Smooth muscle cell of the pulmonary artery (primary cell): Measurements from ENCODE around the gene SPSB4. TPM values are rescaled to one million over a fixed set of nuclear protein-coding genes. Genes with fewer than 3 reads are reported as not detected.

ENCODE experiments used
- total RNA-seq: library from RNA; depleted of rRNA; stranded (reverse); fragments of >200 nt; gene quantifications from 2 replicates; pipeline ENCODE4 v1.2.3, GENCODE V29; 2014

SPSB4 gene
- total RNA-seq: not detected in 2 replicates

DNA sequence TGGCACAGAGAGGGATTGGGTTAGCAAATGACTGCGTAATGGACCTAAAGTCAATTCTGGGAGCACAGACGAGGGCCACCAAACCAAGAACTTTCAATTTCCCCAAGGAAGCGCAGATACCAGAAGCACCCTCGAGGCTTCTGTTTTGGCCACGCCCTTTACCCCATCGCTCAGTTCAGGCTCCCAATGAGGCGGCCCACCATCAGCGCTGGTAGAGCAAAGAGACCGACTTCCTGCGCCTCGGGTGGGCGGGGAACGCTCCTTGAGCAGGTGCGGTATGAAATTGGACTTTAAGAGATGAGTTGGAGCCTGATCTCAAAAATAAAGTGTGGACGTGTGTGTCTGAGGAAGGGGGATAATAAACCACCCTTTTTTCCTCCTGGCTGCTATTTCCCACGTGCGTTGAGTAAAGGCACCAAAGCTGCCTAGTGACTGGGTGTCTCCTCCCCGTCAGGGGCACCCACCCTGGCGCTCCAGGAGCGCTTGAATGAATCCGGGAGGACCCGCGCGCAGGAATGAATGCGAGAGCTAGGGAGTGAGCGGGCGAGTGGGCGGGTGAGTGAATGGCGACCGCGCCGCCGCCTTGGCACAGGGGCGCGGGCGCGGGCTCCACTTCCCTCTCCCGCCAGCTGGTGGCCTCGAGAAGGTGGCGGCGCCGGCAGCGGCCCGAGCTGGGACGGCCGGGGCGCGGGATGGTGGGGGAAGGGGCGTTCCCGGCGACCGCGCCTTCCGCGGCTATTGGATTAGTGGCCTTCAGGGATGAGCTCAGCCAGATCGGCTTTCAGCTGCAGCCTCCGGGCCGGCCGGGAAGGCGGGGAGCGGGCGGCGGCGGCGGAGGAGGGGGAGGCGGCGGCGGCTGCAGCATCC is at the start of gene SPSB4:
TSS of gene SPSB4 (plus strand) at position 772 of the 867 bp plus-strand sequence. CDS start 14,758 bp downstream, outside the sequence.

Other genes with a start within 250 kb of the SPSB4 start
- 98.9 and 126 TPM in 2 replicates for gene SLC25A36, start 109.5 kb upstream of the SPSB4 start, total RNA-seq
- 5.8 and 7.6 TPM in 2 replicates for gene PXYLP1, start 180.5 kb downstream of the SPSB4 start, total RNA-seq